Measurements from ENCODE around the gene TMC8.

Gene TMC8

DNA sequence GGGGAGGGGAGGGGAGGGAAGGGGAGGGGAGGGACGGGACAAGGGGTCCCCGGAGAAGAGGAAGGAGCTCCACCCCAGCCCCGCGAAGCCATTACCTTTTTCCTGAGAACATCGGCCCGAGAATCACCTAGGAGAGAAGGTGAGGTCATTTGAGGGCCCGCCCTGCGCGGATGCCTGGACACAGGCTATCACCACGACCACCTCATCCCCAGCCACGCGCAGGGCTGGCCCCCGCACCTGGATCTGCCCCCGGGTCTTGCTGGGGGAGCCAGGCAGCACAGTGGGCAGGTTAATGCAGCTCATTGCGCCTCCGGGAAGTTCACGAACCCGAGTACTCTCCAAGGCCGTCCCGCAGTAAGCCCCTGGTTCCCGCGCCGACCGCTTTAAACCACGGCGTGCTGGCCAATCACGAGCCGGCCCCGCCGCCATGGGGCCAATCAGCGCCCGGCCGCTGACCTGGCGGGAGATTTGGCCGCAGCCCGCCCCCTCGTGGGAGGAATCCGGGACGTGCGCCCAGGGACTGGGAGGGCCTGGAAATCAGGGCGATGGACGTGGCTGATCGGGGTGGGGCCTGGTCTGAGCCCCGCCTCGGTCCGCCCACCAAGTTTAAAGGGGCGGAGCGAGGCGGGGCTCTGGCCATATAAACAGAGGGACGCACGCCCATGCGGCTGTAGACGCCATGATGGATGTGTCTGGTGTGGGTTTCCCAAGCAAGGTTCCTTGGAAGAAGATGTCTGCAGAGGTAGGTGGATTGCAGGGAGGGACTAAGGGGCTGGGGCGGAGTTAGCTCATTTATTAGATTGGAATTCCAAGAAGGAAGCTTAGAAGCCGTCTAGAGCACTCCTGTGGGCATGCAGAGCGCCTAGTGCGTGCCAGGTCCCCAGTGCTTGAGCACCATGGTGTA, 56.4 kb downstream of the TMC8 start, which contains the start of the genes AFMID and TK1 (continued):
- TF ChIP-seq, protein P1, sequence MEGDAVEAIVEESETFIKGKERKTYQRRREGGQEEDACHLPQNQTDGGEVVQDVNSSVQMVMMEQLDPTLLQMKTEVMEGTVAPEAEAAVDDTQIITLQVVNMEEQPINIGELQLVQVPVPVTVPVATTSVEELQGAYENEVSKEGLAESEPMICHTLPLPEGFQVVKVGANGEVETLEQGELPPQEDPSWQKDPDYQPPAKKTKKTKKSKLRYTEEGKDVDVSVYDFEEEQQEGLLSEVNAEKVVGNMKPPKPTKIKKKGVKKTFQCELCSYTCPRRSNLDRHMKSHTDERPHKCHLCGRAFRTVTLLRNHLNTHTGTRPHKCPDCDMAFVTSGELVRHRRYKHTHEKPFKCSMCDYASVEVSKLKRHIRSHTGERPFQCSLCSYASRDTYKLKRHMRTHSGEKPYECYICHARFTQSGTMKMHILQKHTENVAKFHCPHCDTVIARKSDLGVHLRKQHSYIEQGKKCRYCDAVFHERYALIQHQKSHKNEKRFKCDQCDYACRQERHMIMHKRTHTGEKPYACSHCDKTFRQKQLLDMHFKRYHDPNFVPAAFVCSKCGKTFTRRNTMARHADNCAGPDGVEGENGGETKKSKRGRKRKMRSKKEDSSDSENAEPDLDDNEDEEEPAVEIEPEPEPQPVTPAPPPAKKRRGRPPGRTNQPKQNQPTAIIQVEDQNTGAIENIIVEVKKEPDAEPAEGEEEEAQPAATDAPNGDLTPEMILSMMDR (tag by site-specific recombination; IDR thresholded peaks at IDR 0.05): peak; percentile 99
- TF ChIP-seq, protein P2, sequence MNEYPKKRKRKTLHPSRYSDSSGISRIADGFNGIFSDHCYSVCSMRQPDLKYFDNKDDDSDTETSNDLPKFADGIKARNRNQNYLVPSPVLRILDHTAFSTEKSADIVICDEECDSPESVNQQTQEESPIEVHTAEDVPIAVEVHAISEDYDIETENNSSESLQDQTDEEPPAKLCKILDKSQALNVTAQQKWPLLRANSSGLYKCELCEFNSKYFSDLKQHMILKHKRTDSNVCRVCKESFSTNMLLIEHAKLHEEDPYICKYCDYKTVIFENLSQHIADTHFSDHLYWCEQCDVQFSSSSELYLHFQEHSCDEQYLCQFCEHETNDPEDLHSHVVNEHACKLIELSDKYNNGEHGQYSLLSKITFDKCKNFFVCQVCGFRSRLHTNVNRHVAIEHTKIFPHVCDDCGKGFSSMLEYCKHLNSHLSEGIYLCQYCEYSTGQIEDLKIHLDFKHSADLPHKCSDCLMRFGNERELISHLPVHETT (tag by site-specific recombination; IDR thresholded peaks at IDR 0.05): peak; percentile 45
- TF ChIP-seq OVOL3 (tag by site-specific recombination; IDR thresholded peaks at IDR 0.05) (peak; percentile 78; the same call in 1 of the 2 replicates), ZNF23 (tag by site-specific recombination; IDR thresholded peaks at IDR 0.05; ENCODE audit: borderline replicate concordance) (no peak), ZNF830 (tag by site-specific recombination; IDR thresholded peaks at IDR 0.05; ENCODE audit: low read depth) (no peak), SCRT2 (tag by site-specific recombination; IDR thresholded peaks at IDR 0.05) (no peak), SP3 (tag by site-specific recombination; IDR thresholded peaks at IDR 0.05) (peak; percentile 100), ZFHX2 (tag by site-specific recombination; conservative IDR thresholded peaks at IDR 0.05) (peak; percentile 92), TRIM28 (IDR thresholded peaks at IDR 0.05; ENCODE audit: borderline replicate concordance, low read length) (no peak), KLF7 (tag by site-specific recombination; IDR thresholded peaks at IDR 0.05; ENCODE audit: borderline replicate concordance) (peak; percentile 63), ZNF768 (tag by site-specific recombination; IDR thresholded peaks at IDR 0.05) (no peak), KLF9 (tag by site-specific recombination; IDR thresholded peaks at IDR 0.05; ENCODE audit: low read depth) (peak; percentile 77), ZIC2 (tag by site-specific recombination; IDR thresholded peaks at IDR 0.05) (peak; percentile 52), ZNF335 (tag by site-specific recombination; conservative IDR thresholded peaks at IDR 0.05) (peak; percentile 95), ZNF391 (tag by site-specific recombination; IDR thresholded peaks at IDR 0.05; ENCODE audit: borderline replicate concordance, low read depth) (peak; percentile 92; the same call in 1 of the 2 replicates), YY1 (tag by site-specific recombination; IDR thresholded peaks at IDR 0.05) (no peak), KLF1 (tag by site-specific recombination; IDR thresholded peaks at IDR 0.05) (peak; percentile 81), ZNF214 (tag by site-specific recombination; IDR thresholded peaks at IDR 0.05; ENCODE audit: borderline replicate concordance) (no peak), SP2 (tag by site-specific recombination; IDR thresholded peaks at IDR 0.05) (peak; percentile 99), TCF7L2 (IDR thresholded peaks at IDR 0.05; ENCODE audit: borderline replicate concordance, low read depth, low read length) (no peak), SP7 (tag by site-specific recombination; IDR thresholded peaks at IDR 0.05) (peak; percentile 89), ZXDB (tag by site-specific recombination; IDR thresholded peaks at IDR 0.05) (peak; percentile 90)
- TF ChIP-seq, protein P3, sequence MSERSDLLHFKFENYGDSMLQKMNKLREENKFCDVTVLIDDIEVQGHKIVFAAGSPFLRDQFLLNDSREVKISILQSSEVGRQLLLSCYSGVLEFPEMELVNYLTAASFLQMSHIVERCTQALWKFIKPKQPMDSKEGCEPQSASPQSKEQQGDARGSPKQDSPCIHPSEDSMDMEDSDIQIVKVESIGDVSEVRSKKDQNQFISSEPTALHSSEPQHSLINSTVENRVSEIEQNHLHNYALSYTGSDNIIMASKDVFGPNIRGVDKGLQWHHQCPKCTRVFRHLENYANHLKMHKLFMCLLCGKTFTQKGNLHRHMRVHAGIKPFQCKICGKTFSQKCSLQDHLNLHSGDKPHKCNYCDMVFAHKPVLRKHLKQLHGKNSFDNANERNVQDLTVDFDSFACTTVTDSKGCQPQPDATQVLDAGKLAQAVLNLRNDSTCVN (tag by site-specific recombination; optimal IDR thresholded peaks at IDR 0.05): peak; percentile 72
- TF ChIP-seq, protein P4, sequence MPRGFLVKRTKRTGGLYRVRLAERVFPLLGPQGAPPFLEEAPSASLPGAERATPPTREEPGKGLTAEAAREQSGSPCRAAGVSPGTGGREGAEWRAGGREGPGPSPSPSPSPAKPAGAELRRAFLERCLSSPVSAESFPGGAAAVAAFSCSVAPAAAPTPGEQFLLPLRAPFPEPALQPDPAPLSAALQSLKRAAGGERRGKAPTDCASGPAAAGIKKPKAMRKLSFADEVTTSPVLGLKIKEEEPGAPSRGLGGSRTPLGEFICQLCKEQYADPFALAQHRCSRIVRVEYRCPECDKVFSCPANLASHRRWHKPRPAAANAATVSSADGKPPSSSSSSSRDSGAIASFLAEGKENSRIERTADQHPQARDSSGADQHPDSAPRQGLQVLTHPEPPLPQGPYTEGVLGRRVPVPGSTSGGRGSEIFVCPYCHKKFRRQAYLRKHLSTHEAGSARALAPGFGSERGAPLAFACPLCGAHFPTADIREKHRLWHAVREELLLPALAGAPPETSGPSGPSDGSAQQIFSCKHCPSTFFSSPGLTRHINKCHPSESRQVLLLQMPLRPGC (tag by site-specific recombination; IDR thresholded peaks at IDR 0.05): peak; percentile 82
- TF ChIP-seq, protein P5, sequence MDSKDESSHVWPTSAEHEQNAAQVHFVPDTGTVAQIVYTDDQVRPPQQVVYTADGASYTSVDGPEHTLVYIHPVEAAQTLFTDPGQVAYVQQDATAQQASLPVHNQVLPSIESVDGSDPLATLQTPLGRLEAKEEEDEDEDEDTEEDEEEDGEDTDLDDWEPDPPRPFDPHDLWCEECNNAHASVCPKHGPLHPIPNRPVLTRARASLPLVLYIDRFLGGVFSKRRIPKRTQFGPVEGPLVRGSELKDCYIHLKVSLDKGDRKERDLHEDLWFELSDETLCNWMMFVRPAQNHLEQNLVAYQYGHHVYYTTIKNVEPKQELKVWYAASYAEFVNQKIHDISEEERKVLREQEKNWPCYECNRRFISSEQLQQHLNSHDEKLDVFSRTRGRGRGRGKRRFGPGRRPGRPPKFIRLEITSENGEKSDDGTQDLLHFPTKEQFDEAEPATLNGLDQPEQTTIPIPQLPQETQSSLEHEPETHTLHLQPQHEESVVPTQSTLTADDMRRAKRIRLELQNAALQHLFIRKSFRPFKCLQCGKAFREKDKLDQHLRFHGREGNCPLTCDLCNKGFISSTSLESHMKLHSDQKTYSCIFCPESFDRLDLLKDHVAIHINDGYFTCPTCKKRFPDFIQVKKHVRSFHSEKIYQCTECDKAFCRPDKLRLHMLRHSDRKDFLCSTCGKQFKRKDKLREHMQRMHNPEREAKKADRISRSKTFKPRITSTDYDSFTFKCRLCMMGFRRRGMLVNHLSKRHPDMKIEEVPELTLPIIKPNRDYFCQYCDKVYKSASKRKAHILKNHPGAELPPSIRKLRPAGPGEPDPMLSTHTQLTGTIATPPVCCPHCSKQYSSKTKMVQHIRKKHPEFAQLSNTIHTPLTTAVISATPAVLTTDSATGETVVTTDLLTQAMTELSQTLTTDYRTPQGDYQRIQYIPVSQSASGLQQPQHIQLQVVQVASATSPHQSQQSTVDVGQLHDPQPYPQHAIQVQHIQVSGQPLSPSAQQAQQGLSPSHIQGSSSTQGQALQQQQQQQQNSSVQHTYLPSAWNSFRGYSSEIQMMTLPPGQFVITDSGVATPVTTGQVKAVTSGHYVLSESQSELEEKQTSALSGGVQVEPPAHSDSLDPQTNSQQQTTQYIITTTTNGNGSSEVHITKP (tag by site-specific recombination; IDR thresholded peaks at IDR 0.05): peak; percentile 73; the same call in 1 of the 2 replicates
- TF ChIP-seq, protein P6, sequence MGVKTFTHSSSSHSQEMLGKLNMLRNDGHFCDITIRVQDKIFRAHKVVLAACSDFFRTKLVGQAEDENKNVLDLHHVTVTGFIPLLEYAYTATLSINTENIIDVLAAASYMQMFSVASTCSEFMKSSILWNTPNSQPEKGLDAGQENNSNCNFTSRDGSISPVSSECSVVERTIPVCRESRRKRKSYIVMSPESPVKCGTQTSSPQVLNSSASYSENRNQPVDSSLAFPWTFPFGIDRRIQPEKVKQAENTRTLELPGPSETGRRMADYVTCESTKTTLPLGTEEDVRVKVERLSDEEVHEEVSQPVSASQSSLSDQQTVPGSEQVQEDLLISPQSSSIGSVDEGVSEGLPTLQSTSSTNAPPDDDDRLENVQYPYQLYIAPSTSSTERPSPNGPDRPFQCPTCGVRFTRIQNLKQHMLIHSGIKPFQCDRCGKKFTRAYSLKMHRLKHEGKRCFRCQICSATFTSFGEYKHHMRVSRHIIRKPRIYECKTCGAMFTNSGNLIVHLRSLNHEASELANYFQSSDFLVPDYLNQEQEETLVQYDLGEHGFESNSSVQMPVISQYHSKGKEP (tag by site-specific recombination; IDR thresholded peaks at IDR 0.05): no peak
